Measurements from ENCODE around the gene SLCO2B1.

The SLCO2B1 gene

DNA sequence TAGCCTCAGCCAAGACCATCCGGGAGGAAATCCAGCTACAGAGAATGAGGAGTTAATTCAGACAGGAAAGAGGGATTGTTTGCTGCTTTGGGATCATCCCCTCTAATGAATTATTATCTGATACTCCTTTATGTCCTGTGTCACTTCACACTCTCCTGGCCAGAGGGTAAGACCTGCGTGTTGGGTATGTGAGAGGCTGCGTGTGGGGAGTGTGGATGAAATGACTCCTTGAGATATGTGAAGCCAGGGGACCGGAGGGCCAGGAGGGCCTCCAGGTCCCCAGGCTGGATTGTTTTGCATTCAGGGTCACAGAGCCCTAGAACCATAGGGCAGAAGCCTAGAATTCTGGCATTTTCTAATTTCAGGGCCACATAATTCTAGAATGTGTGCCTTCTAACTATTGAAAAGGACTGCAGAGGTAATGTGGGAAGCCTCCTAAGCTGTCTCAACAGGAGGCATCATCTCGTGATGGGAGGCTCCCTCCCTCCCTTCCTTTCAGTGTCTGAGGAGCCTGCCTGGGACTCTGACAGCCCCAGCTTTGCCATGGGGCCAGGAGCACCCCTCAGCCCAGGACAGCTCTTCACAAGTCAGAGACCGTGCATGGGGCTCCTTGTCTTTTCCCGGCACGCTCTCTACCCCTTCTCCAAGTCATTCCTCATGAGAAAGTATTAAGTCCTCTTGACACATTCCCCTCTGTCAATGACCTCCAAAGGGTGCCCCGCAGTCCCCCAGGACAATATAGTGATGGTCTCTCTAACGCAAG is 93.3 kb downstream of the SLCO2B1 start:
- H3K4me1 ChIP-seq (ENCODE audit: low read depth, poor library complexity, severe bottlenecking) = no peaks in the 10 kb centered on the region
- no peaks in the 10 kb centered on the region for H4K20me1 ChIP-seq (ENCODE audit: insufficient read depth)
- TF ChIP-seq, protein P1, sequence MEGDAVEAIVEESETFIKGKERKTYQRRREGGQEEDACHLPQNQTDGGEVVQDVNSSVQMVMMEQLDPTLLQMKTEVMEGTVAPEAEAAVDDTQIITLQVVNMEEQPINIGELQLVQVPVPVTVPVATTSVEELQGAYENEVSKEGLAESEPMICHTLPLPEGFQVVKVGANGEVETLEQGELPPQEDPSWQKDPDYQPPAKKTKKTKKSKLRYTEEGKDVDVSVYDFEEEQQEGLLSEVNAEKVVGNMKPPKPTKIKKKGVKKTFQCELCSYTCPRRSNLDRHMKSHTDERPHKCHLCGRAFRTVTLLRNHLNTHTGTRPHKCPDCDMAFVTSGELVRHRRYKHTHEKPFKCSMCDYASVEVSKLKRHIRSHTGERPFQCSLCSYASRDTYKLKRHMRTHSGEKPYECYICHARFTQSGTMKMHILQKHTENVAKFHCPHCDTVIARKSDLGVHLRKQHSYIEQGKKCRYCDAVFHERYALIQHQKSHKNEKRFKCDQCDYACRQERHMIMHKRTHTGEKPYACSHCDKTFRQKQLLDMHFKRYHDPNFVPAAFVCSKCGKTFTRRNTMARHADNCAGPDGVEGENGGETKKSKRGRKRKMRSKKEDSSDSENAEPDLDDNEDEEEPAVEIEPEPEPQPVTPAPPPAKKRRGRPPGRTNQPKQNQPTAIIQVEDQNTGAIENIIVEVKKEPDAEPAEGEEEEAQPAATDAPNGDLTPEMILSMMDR (conservative IDR thresholded peaks at IDR 0.05; ENCODE audit: low read depth, low read length) = no peak
- H3K4me2 ChIP-seq = no peak overlapping the region
- H3K36me3 ChIP-seq (ENCODE audit: insufficient read depth) = no peaks in the 10 kb centered on the region
- no peak overlapping the region for H3K9ac ChIP-seq
- no peak overlapping the region for H2AFZ ChIP-seq (ENCODE audit: low read depth)
- no peak overlapping the region for H3K27ac ChIP-seq
- no peak overlapping the region for H3K4me3 ChIP-seq (IDR thresholded peaks at IDR 0.05; ENCODE audit: insufficient read depth, low read depth, low read length)
- peaks cover 7% of the 10 kb centered on the region; the same call in 1 of the 2 replicates for H3K27me3 ChIP-seq (ENCODE audit: insufficient read depth, low read depth)
- no peaks in the 10 kb centered on the region for H3K79me2 ChIP-seq (ENCODE audit: insufficient read depth, low read depth)

- Histone ChIP-seq H3K27ac (no peak overlapping the region), H3K79me2 (ENCODE audit: insufficient read depth, low read depth) (no peaks in the 10 kb centered on the region), H4K20me1 (ENCODE audit: insufficient read depth) (no peaks in the 10 kb centered on the region), H3K4me1 (ENCODE audit: low read depth, poor library complexity, severe bottlenecking) (no peaks in the 10 kb centered on the region), H2AFZ (ENCODE audit: low read depth) (no peak overlapping the region), H3K4me2 (no peak overlapping the region), H3K4me3 (IDR thresholded peaks at IDR 0.05; ENCODE audit: insufficient read depth, low read depth, low read length) (no peak overlapping the region), H3K9ac (no peak overlapping the region), H3K36me3 (ENCODE audit: insufficient read depth) (no peaks in the 10 kb centered on the region), H3K27me3 (ENCODE audit: insufficient read depth, low read depth) (peaks cover 7% of the 10 kb centered on the region; the same call in 1 of the 2 replicates)
- TF ChIP-seq, protein P1 (conservative IDR thresholded peaks at IDR 0.05; ENCODE audit: low read depth, low read length) = no peak
Observed at GRCh38 chr11:75245356-75246005, 94.6 kb downstream of the SLCO2B1 start.

- no peaks in the 10 kb centered on the region for H3K4me1 ChIP-seq (ENCODE audit: low read depth, poor library complexity, severe bottlenecking)
- no peaks in the 10 kb centered on the region for H3K36me3 ChIP-seq (ENCODE audit: insufficient read depth)
- H2AFZ ChIP-seq (ENCODE audit: low read depth) = no peak overlapping the region
- H3K4me3 ChIP-seq (IDR thresholded peaks at IDR 0.05; ENCODE audit: insufficient read depth, low read depth, low read length) = no peak overlapping the region
- TF ChIP-seq, protein P1 (conservative IDR thresholded peaks at IDR 0.05; ENCODE audit: low read depth, low read length) = no peak
- no peaks in the 10 kb centered on the region for H4K20me1 ChIP-seq (ENCODE audit: insufficient read depth)
- H3K27ac ChIP-seq = no peak overlapping the region
- no peak overlapping the region for H3K9ac ChIP-seq
- peaks cover 7% of the 10 kb centered on the region; the same call in 1 of the 2 replicates for H3K27me3 ChIP-seq (ENCODE audit: insufficient read depth, low read depth)
- no peaks in the 10 kb centered on the region for H3K79me2 ChIP-seq (ENCODE audit: insufficient read depth, low read depth)
- H3K4me2 ChIP-seq = no peak overlapping the region
Observed at GRCh38 chr11:75246006-75246670, 95.2 kb downstream of the SLCO2B1 start.

GRCh38 chr11:75246671-75247350 is 95.9 kb downstream of the SLCO2B1 start:
- TF ChIP-seq, protein P1 (conservative IDR thresholded peaks at IDR 0.05; ENCODE audit: low read depth, low read length) = no peak
- no peaks in the 10 kb centered on the region for H3K4me1 ChIP-seq (ENCODE audit: low read depth, poor library complexity, severe bottlenecking)
- peaks cover 7% of the 10 kb centered on the region; the same call in 1 of the 2 replicates for H3K27me3 ChIP-seq (ENCODE audit: insufficient read depth, low read depth)
- no peak overlapping the region for H2AFZ ChIP-seq (ENCODE audit: low read depth)
- no peak overlapping the region for H3K27ac ChIP-seq
- H4K20me1 ChIP-seq (ENCODE audit: insufficient read depth) = no peaks in the 10 kb centered on the region
- H3K4me3 ChIP-seq (IDR thresholded peaks at IDR 0.05; ENCODE audit: insufficient read depth, low read depth, low read length) = no peak overlapping the region
- no peaks in the 10 kb centered on the region for H3K79me2 ChIP-seq (ENCODE audit: insufficient read depth, low read depth)
- H3K9ac ChIP-seq = no peak overlapping the region
- no peak overlapping the region for H3K4me2 ChIP-seq
- H3K36me3 ChIP-seq (ENCODE audit: insufficient read depth) = no peaks in the 10 kb centered on the region
